B cell (primary cell): ENCODE results near the gene PSMC3IP. TPM values are rescaled to one million over a fixed set of nuclear protein-coding genes. Genes with fewer than 3 reads are reported as not detected.

Experiments used
- ATAC-seq: fragments of 200-7000 bp; cut with Tn5 transposase; one replicate; pipeline ENCODE4 v1.10.0; 2021; ENCODE audit warnings: low read depth, mild to moderate bottlenecking, moderate number of reproducible peaks, moderate library complexity
- CTCF ChIA-PET: fragments of 350-600 bp; sonication (Branson Sonifier 250); formaldehyde crosslinking; loops from one replicate; lab custom pipeline; 2021; ENCODE audit warnings: antibody characterized with exemption, inconsistent platforms; lab: Charles Lee
- POLR2A ChIA-PET: fragments of 350-600 bp; sonication (Branson Sonifier 250); formaldehyde crosslinking; loops from one replicate; lab custom pipeline; 2021; ENCODE audit warnings: antibody characterized with exemption; lab: Charles Lee
- DNase-seq: peaks from one replicate; pipeline ENCODE4 v3.0.0; 2013
- H2AFZ ChIP-seq: 2 replicates; pipeline ENCODE4 v1.6.1; 2012; ENCODE audit warnings: mild to moderate bottlenecking, low read depth, low read length; ENCODE audit not compliant: insufficient read depth, poor library complexity, severe bottlenecking
- H3K27ac ChIP-seq, 2 donors: 1 replicate in 1 of 2; 2 replicates in 1 of 2; pipeline ENCODE4 v1.5.1; 2012 to 2013; ENCODE audit warnings: low read length in 2 of 2, mild to moderate bottlenecking in 2 of 2, moderate library complexity in 1 of 2
- H3K27me3 ChIP-seq, 4 experiments: fragments of 200-600 bp in 1 of 4; sonication (generic) in 1 of 4; replicated peaks in 1 of 4; 1 replicate in 2 of 4; 2 replicates in 2 of 4; pipeline versions ENCODE4 v1.6.1 to v1.7.0; 2013 to 2016; ENCODE audit warnings: low read length in 3 of 4, mild to moderate bottlenecking in 2 of 4, mixed read lengths in 1 of 4, moderate library complexity in 1 of 4; ENCODE audit not compliant: insufficient read depth in 4 of 4, control insufficient read depth in 3 of 4; ENCODE audit errors: control extremely low read depth in 1 of 4
- H3K36me3 ChIP-seq, 2 experiments: replicated peaks in 1 of 2; 1 replicate in 1 of 2; 2 replicates in 1 of 2; pipeline versions ENCODE4 v1.6.1 to v1.7.1; 2013; ENCODE audit warnings: low read length in 1 of 2; ENCODE audit not compliant: insufficient read depth in 2 of 2, control insufficient read depth in 1 of 2; ENCODE audit errors: control extremely low read depth in 1 of 2, extremely low read depth in 1 of 2
- H3K4me1 ChIP-seq, 2 donors: fragments of 200-600 bp in 1 of 2; sonication (generic) in 1 of 2; 1 replicate in 1 of 2; 2 replicates in 1 of 2; pipeline versions ENCODE4 v1.5.1 to v1.6.1; 2013 to 2017; ENCODE audit warnings: low read length in 2 of 2; ENCODE audit not compliant: control insufficient read depth in 2 of 2, insufficient read depth in 2 of 2
- H3K4me2 ChIP-seq: replicated peaks from 2 replicates; pipeline ENCODE3; 2012; ENCODE audit warnings: mild to moderate bottlenecking, low read depth, low read length; ENCODE audit not compliant: poor library complexity, severe bottlenecking
- H3K4me3 ChIP-seq, 5 experiments: fragments of 200-600 bp in 1 of 5; sonication (generic) in 1 of 5; 1 replicate in 3 of 5; 2 replicates in 2 of 5; pipeline versions ENCODE4 v1.5.1 to v1.7.0; 2011 to 2016; ENCODE audit warnings: low read length in 4 of 5, mild to moderate bottlenecking in 4 of 5, low read depth in 2 of 5, control low read depth in 1 of 5, moderate library complexity in 1 of 5; ENCODE audit not compliant: insufficient read depth in 1 of 5; ENCODE audit errors: control extremely low read depth in 1 of 5, extremely low read depth in 1 of 5
- H3K79me2 ChIP-seq: fragments of 200-600 bp; sonication (generic); one replicate; pipeline ENCODE4 v1.6.0; 2016; ENCODE audit warnings: low read length; ENCODE audit not compliant: control insufficient read depth, insufficient read depth
- H3K9ac ChIP-seq: fragments of 200-600 bp; sonication (generic); 2 replicates; pipeline ENCODE4 v1.6.1; 2017; ENCODE audit warnings: mild to moderate bottlenecking, low read length, moderate library complexity
- H3K9me3 ChIP-seq, 3 donors: one replicate each; pipeline versions ENCODE4 v1.6.1 to v1.7.1; 2013; ENCODE audit warnings: low read length in 2 of 3; ENCODE audit not compliant: control insufficient read depth in 2 of 3, insufficient read depth in 1 of 3; ENCODE audit errors: control extremely low read depth in 1 of 3
- H4K20me1 ChIP-seq: 2 replicates; pipeline ENCODE4 v1.6.0; 2012; ENCODE audit warnings: mild to moderate bottlenecking, low read length; ENCODE audit not compliant: insufficient read depth, control insufficient read depth, poor library complexity, severe bottlenecking
- H3K27ac Mint-ChIP-seq: one replicate; pipeline ENCODE4 v1.8.0; 2021; ENCODE audit warnings: mixed read lengths
- H3K27me3 Mint-ChIP-seq: one replicate; pipeline ENCODE4 v1.8.0; 2021; ENCODE audit warnings: mixed read lengths
- H3K4me1 Mint-ChIP-seq: one replicate; pipeline ENCODE4 v1.8.0; 2021; ENCODE audit warnings: mixed read lengths
- H3K4me3 Mint-ChIP-seq: one replicate; pipeline ENCODE4 v1.8.0; 2021; ENCODE audit warnings: mixed read lengths
- H3K9me3 Mint-ChIP-seq: one replicate; pipeline ENCODE4 v1.8.0; 2022; ENCODE audit warnings: mixed read lengths; ENCODE audit not compliant: insufficient read depth
- CTCF ChIP-seq: fragments of 200-600 bp; IDR thresholded peaks from one replicate; pipeline ENCODE4 v1.8.0; 2022; ENCODE audit warnings: antibody characterized with exemption, mild to moderate bottlenecking
- EZH2 ChIP-seq: IDR thresholded peaks from 2 replicates; pipeline ENCODE4 v1.6.1; 2012; ENCODE audit warnings: borderline replicate concordance, low read depth, mild to moderate bottlenecking, moderate library complexity, low read length; ENCODE audit not compliant: insufficient read depth, poor library complexity, severe bottlenecking
- WGBS: methylation state at CpG from one replicate; pipeline ENCODE4 v1.1.5; 2013; ENCODE audit warnings: missing lambda C conversion rate; ENCODE audit not compliant: insufficient coverage; 5-methylcytosine and 5-hydroxymethylcytosine counted together
- intact Hi-C: fragments of 100-400 bp; cut with micrococcal nuclease; formaldehyde crosslinking; loops from one replicate; pipeline ENCODE4 v1.10.0; 2022
- polyA plus RNA-seq: library from polyadenylated mRNA; depleted of rRNA; stranded (reverse); fragments of >200 nt; gene quantifications from 2 replicates; pipeline ENCODE4 v1.2.3, GENCODE V29; 2012
- total RNA-seq, 2 donors: library from RNA; stranded (reverse); fragments of 120-200 nt in 1 of 2; gene quantifications; 1 replicate in 1 of 2; 2 replicates in 1 of 2; pipeline versions ENCODE4 v1.2.3 to v1.2.4, GENCODE V29; 2013 to 2022

The PSMC3IP gene
- total and polyA plus RNA-seq, 2 donors (not counting 1 experiment from before 2014, with no cell fraction given): 2.8 to 10.4 TPM

GRCh38 chr17:42577140-42577531, 393 bp downstream of the PSMC3IP start:
- peaks cover 12 to 51% of the 10 kb centered on the region in 2 experiments for H3K36me3 ChIP-seq
- TF ChIP-seq CTCF (no peak), EZH2 (no peak)
- Mint-ChIP-seq H3K9me3 (no peaks in the 10 kb centered on the region), H3K4me3 (peak overlapping the region; percentile 99), H3K27me3 (no peaks in the 10 kb centered on the region), H3K4me1 (peaks cover 42% of the 10 kb centered on the region), H3K27ac (peak overlapping the region; percentile 76)
- ATAC-seq (no peak), DNase-seq (no peak)
- H3K9me3 ChIP-seq: no peaks in the 10 kb centered on the region
- 12% methylated on average over 16 of the region's 18 CpGs for WGBS
- H3K4me2 ChIP-seq: peak overlapping the region; percentile 93
- no peaks in the 10 kb centered on the region for H3K27me3 ChIP-seq
- H4K20me1 ChIP-seq: peaks cover 15% of the 10 kb centered on the region
- ChIA-PET POLR2A (interaction anchor here (0.6 to 2.7 kb wide), 10 partner anchors 10 to 256 kb away, joined by 3 to 19 read pairs (median 9); partner anchors contain the start of genes BECN1, MLX, NAGLU and PSME3), CTCF (interaction anchor here (0.9 to 4.3 kb wide), 18 partner anchors 10 to 421 kb away, joined by 3 to 72 read pairs (median 14); partner anchors contain the start of genes CCR10, MLX, PLEKHH3 and RAMP2)
- H3K9ac ChIP-seq: peak overlapping the region; percentile 70
- peak overlapping the region; percentile 47 to 77 (median 72) for H3K4me3 ChIP-seq
- peaks cover 16% of the 10 kb centered on the region for H3K79me2 ChIP-seq
- H3K27ac ChIP-seq: peak overlapping the region; percentile 45 to 72
- H2AFZ ChIP-seq: peak overlapping the region; percentile 85
- intact Hi-C loops: loop anchor here (1.0 to 10.0 kb wide), 6 partner anchors 10 to 418 kb away; partner anchors contain the start of genes COASY, MLX, NAGLU and RETREG3
- H3K4me1 ChIP-seq: peaks cover 12 to 30% of the 10 kb centered on the region in 2 donors

- Mint-ChIP-seq H3K9me3 (no peaks in the 10 kb centered on the region), H3K27ac (no peak overlapping the region), H3K4me1 (peaks cover 39% of the 10 kb centered on the region), H3K4me3 (no peak overlapping the region), H3K27me3 (no peaks in the 10 kb centered on the region)
- Histone ChIP-seq H3K27ac (no peak overlapping the region), H3K4me3 (no peak overlapping the region), H3K79me2 (peaks cover 8% of the 10 kb centered on the region), H2AFZ (no peak overlapping the region), H3K4me2 (no peak overlapping the region), H3K27me3 (no peaks in the 10 kb centered on the region), H3K9me3 (no peaks in the 10 kb centered on the region), H4K20me1 (peaks cover 9% of the 10 kb centered on the region), H3K36me3 (peaks cover 7 to 47% of the 10 kb centered on the region in 2 experiments), H3K9ac (no peak overlapping the region), H3K4me1 (peaks cover 12 to 30% of the 10 kb centered on the region in 2 donors)
- 92% methylated on average over 2 of the region's 3 CpGs for WGBS
- POLR2A ChIA-PET: no interaction called here
- no peak for TF ChIP-seq EZH2
- TF ChIP-seq CTCF: no peak
- CTCF ChIA-PET: interaction anchor here (1.4 kb wide), 1 partner anchor 26 kb away, joined by 4 read pairs; no protein-coding TSS in a partner anchor
- no peak for ATAC-seq
- DNase-seq: no peak
- intact Hi-C loops: loop anchor here (10.0 kb wide), 1 partner anchor 420 kb away; the partner anchor contains the start of gene RPL27
These were observed 3.1 kb downstream of the PSMC3IP start for GRCh38 chr17:42574463-42574862.
